Mucosa of descending colon (tissue), 3 donors: ENCODE results near the gene ESYT2. TPM values are rescaled to one million over a fixed set of nuclear protein-coding genes. Genes with fewer than 3 reads are reported as not detected.
A peak's percentile ranks its signal among the peaks of the same experiment; 100 is the strongest.

Source experiments
- ATAC-seq: fragments of 200-7000 bp; cut with Tn5 transposase; one replicate; pipeline ENCODE4 v1.9.1; 2020; ENCODE audit warnings: mild to moderate bottlenecking, moderate library complexity
- DNase-seq, 3 donors: peaks; one replicate each; pipeline ENCODE4 v3.0.0-alpha.2; 2020
- H3K36me3 ChIP-seq: fragments of 200-600 bp; one replicate; pipeline ENCODE4 v1.8.0; 2021; ENCODE audit warnings: low read depth, mild to moderate bottlenecking
- H3K4me1 ChIP-seq: fragments of 200-600 bp; one replicate; pipeline ENCODE4 v1.8.0; 2021; ENCODE audit warnings: low read depth, mild to moderate bottlenecking
- H3K4me3 ChIP-seq: fragments of 200-600 bp; one replicate; pipeline ENCODE4 v1.8.0; 2021; ENCODE audit warnings: mild to moderate bottlenecking
- H3K9me3 ChIP-seq: fragments of 200-600 bp; one replicate; pipeline ENCODE4 v1.8.0; 2021; ENCODE audit warnings: mild to moderate bottlenecking
- intact Hi-C, 2 donors: fragments of 100-400 bp; cut with DNase I in 1 of 2; cut with micrococcal nuclease in 1 of 2; formaldehyde crosslinking; loops; one replicate each; pipeline versions ENCODE4 v1.11.0 to v1.11.1; 2022; cut with DNase I, micrococcal nuclease
- total RNA-seq, 3 donors: library from RNA; stranded (reverse); fragmentation: NEBNext Ultra II Directional in 2 of 3; extraction: Animal tissue kit (Norgen Biotek cat#: 25700) in 2 of 3; gene quantifications; one replicate each; pipeline versions ENCODE4 v1.2.1 to v1.2.4, GENCODE V29; 2021 to 2023
- TF ChIP-seq, protein P1 (sequence below): fragments of 200-600 bp; IDR thresholded peaks from one replicate; pipeline ENCODE4 v1.8.0; 2022; ENCODE audit warnings: antibody characterized with exemption, mild to moderate bottlenecking
- donor health status: DM: no; HTN: no; CAD: no; lungs with moderate emphysema.
- donor health status: DM: no; HTN: no; CAD: no.
- donor health status: DM: no; HTN: yes; CAD: no.

The ESYT2 gene
- total RNA-seq, 3 donors from 2014 or later = 66.8 to 89.3 (median 69.0) TPM

DNA sequence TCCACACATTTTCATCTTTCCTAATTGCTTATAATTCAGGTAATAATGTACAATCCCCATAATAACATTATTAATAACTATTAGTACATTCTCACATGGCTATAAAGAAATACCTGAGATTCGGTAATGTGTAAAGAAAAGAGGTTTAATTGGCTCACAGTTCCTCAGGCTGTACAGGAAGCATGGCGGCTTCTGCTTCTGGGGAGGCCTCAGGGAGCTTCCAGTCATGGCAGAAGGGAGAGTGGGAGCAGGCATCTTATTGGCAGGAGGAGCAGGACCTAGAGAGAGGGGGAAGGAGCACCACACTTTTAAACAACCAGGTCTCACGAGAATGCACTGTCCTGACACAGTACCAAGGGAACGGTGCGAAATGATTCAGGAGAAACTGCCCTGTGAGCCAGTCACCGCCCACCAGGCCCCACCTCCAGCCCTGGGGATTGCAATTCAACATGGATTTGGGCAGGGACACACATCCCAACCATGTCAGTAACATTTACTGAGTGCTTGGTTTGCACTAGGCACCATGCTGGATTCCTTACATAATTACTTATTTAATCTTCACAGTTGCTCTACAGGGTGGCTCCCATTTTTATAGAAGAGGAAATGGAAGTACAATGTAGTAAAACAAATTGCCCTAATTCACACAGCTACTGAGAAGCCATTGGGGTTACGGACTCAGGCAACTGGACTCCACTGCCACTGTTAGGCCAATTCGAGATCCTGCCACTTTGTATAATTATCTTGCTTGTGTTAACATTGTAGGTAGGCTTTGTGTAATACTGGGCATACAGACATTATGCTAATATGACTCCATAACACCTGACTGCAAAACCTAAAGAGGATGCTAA, 8.7 kb upstream of the ESYT2 start:
- Histone ChIP-seq H3K9me3 (no peaks in the 10 kb centered on the region), H3K36me3 (no peaks in the 10 kb centered on the region), H3K4me1 (no peaks in the 10 kb centered on the region), H3K4me3 (no peak overlapping the region)
- DNase-seq = no peak
- intact Hi-C loops = no loop called here
- ATAC-seq = peak; percentile 93
- TF ChIP-seq, protein P1, sequence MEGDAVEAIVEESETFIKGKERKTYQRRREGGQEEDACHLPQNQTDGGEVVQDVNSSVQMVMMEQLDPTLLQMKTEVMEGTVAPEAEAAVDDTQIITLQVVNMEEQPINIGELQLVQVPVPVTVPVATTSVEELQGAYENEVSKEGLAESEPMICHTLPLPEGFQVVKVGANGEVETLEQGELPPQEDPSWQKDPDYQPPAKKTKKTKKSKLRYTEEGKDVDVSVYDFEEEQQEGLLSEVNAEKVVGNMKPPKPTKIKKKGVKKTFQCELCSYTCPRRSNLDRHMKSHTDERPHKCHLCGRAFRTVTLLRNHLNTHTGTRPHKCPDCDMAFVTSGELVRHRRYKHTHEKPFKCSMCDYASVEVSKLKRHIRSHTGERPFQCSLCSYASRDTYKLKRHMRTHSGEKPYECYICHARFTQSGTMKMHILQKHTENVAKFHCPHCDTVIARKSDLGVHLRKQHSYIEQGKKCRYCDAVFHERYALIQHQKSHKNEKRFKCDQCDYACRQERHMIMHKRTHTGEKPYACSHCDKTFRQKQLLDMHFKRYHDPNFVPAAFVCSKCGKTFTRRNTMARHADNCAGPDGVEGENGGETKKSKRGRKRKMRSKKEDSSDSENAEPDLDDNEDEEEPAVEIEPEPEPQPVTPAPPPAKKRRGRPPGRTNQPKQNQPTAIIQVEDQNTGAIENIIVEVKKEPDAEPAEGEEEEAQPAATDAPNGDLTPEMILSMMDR = no peak

DNA sequence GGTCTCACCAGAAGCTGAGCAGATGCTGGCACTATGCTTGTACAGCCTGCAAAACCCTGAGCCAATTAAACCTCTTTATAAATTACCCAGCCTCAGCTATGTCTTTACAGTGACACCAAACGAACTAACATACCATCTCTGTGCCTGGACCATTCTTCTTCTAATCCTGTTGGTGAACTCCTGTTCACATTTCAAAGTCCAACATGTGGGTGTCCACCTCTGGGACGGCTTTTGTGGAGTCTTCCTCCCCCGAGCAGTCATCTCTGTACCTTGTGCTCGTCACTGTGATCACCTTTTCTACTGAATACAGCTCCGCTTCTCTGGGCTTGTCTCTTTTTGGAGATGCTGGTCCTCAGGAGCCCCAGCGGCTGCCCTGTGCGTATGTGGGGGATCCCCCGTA, 7.4 kb upstream of the ESYT2 start:
- no peaks in the 10 kb centered on the region for H3K4me1 ChIP-seq
- no peaks in the 10 kb centered on the region for H3K9me3 ChIP-seq
- no peak overlapping the region for H3K4me3 ChIP-seq
- no peaks in the 10 kb centered on the region for H3K36me3 ChIP-seq
- no peak for DNase-seq
- ATAC-seq = no peak
- intact Hi-C loops = no loop called here
- TF ChIP-seq, protein P1 = no peak

DNA sequence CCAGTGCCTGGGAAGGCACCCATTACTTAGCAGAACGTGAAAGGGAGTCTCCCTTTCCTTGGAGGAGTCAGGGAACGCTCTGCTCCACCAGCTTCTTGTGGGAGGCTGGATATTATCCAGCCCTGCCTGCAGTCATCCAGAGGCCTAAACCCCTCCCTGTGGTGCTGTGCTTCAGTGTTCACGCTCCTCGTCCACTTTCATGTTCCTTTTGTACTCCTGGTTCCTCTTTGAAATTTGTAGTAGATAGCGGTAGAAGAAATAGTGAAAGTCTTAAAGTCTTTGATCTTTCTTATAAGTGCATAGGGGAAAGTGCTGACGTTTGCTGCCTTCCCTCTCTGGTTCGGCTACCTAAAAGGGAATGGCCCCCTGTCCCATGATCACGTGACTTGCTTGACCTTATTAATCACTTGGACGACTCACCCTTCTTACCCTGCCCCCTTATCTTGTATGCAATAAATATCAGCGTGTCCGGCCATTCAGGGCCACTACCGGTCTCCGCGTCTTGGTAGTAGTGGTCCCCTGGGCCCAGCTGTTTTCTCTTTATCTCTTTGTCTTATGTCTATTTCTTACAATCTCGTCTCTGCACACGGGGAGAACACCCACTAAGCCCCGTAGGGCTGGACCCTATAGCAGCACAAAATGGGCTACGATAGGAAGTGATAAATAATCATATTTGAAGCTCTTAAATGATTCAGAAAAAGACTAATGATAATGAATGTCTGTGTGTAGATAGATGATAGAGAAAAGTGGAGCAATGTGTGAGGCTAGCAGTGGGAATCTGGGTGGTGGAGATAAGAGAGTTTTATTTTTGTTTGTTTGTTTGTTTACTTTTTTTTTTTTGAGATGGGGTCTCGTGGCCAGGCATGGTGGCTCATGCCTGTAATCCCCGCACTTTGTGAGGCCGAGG, 5.8 kb upstream of the ESYT2 start:
- H3K36me3 ChIP-seq = no peaks in the 10 kb centered on the region
- ATAC-seq (no peak), DNase-seq (no peak)
- no peaks in the 10 kb centered on the region for H3K9me3 ChIP-seq
- H3K4me3 ChIP-seq = no peak overlapping the region
- intact Hi-C loops = no loop called here
- H3K4me1 ChIP-seq = peaks cover 7% of the 10 kb centered on the region
- TF ChIP-seq, protein P1 = no peak

DNA sequence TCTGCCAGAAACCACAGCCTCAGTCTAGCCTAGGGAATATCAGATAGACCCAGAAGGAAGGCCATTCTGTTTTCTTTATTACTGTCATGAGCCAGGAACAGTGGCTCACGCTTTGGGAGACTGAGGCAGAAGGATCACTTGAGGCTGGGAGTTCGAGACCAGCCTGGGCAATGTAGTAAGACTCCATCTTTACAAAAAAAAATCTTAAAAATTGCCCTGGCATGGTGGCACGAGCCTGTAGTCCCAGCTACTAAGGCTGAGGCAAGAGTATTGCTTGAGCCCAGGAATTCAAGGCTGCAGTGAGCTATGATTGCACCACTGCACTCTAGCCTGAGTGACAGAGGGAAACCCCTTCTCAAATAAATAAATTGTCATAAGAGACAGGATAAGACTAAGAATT, 3.7 kb upstream of the ESYT2 start:
- intact Hi-C loops = no loop called here
- no peak for ATAC-seq
- Histone ChIP-seq H3K4me3 (no peak overlapping the region), H3K4me1 (peaks cover 8% of the 10 kb centered on the region), H3K36me3 (no peaks in the 10 kb centered on the region), H3K9me3 (no peaks in the 10 kb centered on the region)
- DNase-seq = no peak
- TF ChIP-seq, protein P1 = no peak

DNA sequence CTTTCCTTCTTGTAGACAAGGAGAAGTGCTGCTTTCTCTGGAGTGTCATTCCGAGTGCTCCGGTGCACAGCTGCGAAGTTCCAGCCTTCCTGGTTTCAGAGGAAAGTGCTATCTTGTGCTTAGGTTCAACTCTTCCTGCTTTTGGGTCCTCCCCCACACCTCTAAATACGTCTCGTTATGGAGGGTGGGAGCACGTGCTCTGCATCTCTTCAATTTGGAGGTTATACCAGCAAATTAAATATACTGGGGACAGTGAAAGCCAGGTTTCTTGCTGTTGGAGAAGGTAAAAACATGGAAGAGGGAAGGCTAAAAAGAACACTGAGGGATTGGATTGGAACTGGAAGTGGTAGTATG, 2.4 kb upstream of the ESYT2 start:
- TF ChIP-seq, protein P1 = no peak
- Histone ChIP-seq H3K4me1 (peaks cover 17% of the 10 kb centered on the region), H3K4me3 (no peak overlapping the region), H3K36me3 (no peaks in the 10 kb centered on the region), H3K9me3 (no peaks in the 10 kb centered on the region)
- no peak for ATAC-seq
- intact Hi-C loops = no loop called here
- no peak for DNase-seq
